NT2/D1 (cell line): ENCODE results near the gene CERS6.

Experiments used
- SUZ12 ChIP-seq: IDR thresholded peaks from 2 replicates; pipeline ENCODE4 v1.6.1; 2011; ENCODE audit not compliant: insufficient read length, insufficient read depth; ENCODE audit errors: extremely low read depth
- YY1 ChIP-seq: IDR thresholded peaks from 2 replicates; pipeline ENCODE4 v1.6.1; 2011; ENCODE audit not compliant: insufficient read length, insufficient read depth

DNA sequence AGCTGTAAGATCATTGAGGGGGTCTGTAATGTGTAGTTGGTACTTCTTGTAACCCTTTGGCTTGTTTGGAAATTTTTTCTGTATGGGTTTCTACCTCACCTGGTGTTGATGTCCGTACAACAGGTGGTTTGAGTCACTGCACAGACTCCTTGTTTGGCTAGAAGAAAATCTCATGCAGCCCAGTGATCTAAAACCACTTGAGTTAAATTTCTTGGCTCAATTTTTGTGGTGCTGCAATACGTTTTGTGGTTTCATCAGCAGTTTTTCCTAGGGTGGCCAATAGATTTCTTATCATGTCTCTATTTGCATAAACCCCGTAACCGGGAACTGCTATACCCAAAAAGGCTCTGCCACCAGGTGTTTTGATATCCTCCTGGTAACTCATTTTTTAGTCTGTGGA is 43.4 kb downstream of the CERS6 start:
- TF ChIP-seq YY1 (no peak), SUZ12 (no peak)
